Inflammatory macrophage treated with lipopolysaccharide for 4 hours (primary cell): ENCODE results near the gene DEPDC4.
"Not testable (repeated sequence)": the region's sequence is repeated elsewhere in the genome, so short reads cannot be mapped to it uniquely, and the experiment has no call there.

ENCODE experiments used
- DNase-seq: peaks from one replicate; pipeline ENCODE4 v3.0.0-alpha.2; 2020

The DEPDC4 gene

GRCh38 chr12:100258127-100258526 is 8.8 kb downstream of the DEPDC4 start:
- no peak for DNase-seq

- no peak for DNase-seq
These were observed 12.0 kb downstream of the DEPDC4 start for GRCh38 chr12:100254876-100255275.

- DNase-seq, result no peak
These were observed 13.4 kb downstream of the DEPDC4 start for GRCh38 chr12:100253437-100253836.

GRCh38 chr12:100251917-100252316 is 15.0 kb downstream of the DEPDC4 start:
- no peak for DNase-seq

GRCh38 chr12:100249941-100250340 is 16.9 kb downstream of the DEPDC4 start:
- peak; percentile 18 for DNase-seq

GRCh38 chr12:100248886-100249285 is 18.0 kb downstream of the DEPDC4 start:
- DNase-seq, result no peak

- no peak for DNase-seq
These were observed 19.1 kb downstream of the DEPDC4 start for GRCh38 chr12:100247765-100248164.

- no peak for DNase-seq
These were observed 23.7 kb downstream of the DEPDC4 start for GRCh38 chr12:100243137-100243536.

- no peak for DNase-seq
These were observed 27.3 kb downstream of the DEPDC4 start for GRCh38 chr12:100239589-100239988.

GRCh38 chr12:100238801-100239200 is 28.1 kb downstream of the DEPDC4 start:
- no peak for DNase-seq

- peak; percentile 46 for DNase-seq
These were observed 32.1 kb downstream of the DEPDC4 start for GRCh38 chr12:100234591-100235304.

GRCh38 chr12:100234166-100234565 is 32.7 kb downstream of the DEPDC4 start:
- no peak for DNase-seq

- not testable (repeated sequence) for DNase-seq
These were observed 35.0 kb downstream of the DEPDC4 start for GRCh38 chr12:100231873-100232272.

GRCh38 chr12:100229876-100230275 is 37.0 kb downstream of the DEPDC4 start:
- peak; percentile 45 for DNase-seq

- peak; percentile 28 for DNase-seq
These were observed 37.7 kb downstream of the DEPDC4 start for GRCh38 chr12:100229036-100229635.

- no peak for DNase-seq
These were observed 41.4 kb downstream of the DEPDC4 start for GRCh38 chr12:100225491-100225890.

- not testable (repeated sequence) for DNase-seq
These were observed 44.7 kb downstream of the DEPDC4 start for GRCh38 chr12:100222173-100222572.

- DNase-seq, result no peak
These were observed 45.4 kb downstream of the DEPDC4 start for GRCh38 chr12:100221523-100221922.

GRCh38 chr12:100219328-100220109 is 47.4 kb downstream of the DEPDC4 start:
- DNase-seq, result no peak

GRCh38 chr12:100216337-100216736 is 50.5 kb downstream of the DEPDC4 start:
- no peak for DNase-seq

- peak; percentile 21 for DNase-seq
These were observed 51.7 kb downstream of the DEPDC4 start for GRCh38 chr12:100215209-100215608.

- DNase-seq, result peak; percentile 10
These were observed 52.4 kb downstream of the DEPDC4 start for GRCh38 chr12:100214518-100214917.

GRCh38 chr12:100213016-100213891 is 53.6 kb downstream of the DEPDC4 start:
- DNase-seq, result no peak
